ENCODE data around the gene GABRB1.

The GABRB1 gene

DNA sequence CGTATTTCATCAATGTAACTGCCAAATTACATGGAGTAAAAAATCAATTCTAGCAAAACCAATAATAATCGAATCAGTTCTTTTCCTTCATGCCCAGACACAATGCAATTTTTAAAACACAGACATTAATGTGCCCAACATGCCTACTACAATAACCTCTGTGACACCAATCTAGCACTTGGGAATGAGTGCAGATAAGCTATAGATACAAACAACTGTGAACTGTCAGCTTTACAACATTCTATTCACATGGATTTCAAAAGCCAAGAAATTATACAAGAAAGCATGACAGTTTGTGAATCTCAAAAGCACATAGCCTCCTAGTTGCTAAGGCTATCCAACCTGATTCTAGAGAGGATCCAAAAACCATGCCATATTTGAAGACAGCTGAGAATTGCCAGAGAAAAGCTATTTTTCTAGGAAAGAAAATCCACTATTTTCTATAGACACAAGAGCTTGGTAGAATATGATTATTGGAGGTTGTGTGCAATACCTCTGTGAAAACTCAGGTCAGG is 351.5 kb downstream of the GABRB1 start:
- Histone ChIP-seq H3K9me3 (no peaks in the 10 kb centered on the region), H3K27me3 (no peaks in the 10 kb centered on the region), H3K4me1 (no peaks in the 10 kb centered on the region), H3K36me3 (no peaks in the 10 kb centered on the region), H3K27ac (no peak overlapping the region), H3K4me3 (no peak overlapping the region)
- intact Hi-C loops (cut with DNase I; ENCODE audit: low total_unique reads) = loop anchor here (5.0 to 10.0 kb wide), 2 partner anchors 451 to 538 kb away; no protein-coding TSS in a partner anchor
- TF ChIP-seq, protein P1, sequence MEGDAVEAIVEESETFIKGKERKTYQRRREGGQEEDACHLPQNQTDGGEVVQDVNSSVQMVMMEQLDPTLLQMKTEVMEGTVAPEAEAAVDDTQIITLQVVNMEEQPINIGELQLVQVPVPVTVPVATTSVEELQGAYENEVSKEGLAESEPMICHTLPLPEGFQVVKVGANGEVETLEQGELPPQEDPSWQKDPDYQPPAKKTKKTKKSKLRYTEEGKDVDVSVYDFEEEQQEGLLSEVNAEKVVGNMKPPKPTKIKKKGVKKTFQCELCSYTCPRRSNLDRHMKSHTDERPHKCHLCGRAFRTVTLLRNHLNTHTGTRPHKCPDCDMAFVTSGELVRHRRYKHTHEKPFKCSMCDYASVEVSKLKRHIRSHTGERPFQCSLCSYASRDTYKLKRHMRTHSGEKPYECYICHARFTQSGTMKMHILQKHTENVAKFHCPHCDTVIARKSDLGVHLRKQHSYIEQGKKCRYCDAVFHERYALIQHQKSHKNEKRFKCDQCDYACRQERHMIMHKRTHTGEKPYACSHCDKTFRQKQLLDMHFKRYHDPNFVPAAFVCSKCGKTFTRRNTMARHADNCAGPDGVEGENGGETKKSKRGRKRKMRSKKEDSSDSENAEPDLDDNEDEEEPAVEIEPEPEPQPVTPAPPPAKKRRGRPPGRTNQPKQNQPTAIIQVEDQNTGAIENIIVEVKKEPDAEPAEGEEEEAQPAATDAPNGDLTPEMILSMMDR (IDR thresholded peaks at IDR 0.05) = no peak
- DNase-seq = no peak

DNA sequence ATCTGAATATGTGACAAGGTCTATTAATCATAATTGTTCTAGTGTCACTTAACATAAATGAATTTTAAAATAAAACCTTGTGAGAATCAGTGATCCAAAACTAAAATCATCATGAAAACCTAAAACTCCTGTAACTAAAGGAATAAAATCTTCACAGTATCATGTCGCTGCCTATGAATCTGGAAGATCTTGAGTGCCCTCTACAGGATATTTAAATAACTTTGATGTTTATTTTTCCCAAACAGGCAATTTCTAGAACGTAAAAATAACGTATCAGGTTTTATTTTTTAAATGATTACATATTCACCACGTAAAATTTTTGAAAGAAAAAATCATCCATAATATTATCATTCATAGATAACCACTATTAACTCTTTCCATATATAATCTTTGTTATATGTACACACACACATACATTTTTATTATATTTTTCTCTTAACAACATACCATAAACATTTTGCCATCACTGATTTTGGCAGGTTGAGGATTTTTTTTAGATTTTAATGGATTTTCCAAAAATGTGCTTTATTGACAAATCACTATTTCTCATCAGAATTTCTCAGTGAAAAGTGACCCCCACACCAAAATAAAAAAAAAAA is 352.6 kb downstream of the GABRB1 start:
- no peak for DNase-seq
- intact Hi-C loops (cut with DNase I; ENCODE audit: low total_unique reads) = loop anchor here (5.0 to 10.0 kb wide), 2 partner anchors 452 to 539 kb away; no protein-coding TSS in a partner anchor
- H3K36me3 ChIP-seq = no peaks in the 10 kb centered on the region
- H3K4me3 ChIP-seq = no peak overlapping the region
- TF ChIP-seq, protein P1 (IDR thresholded peaks at IDR 0.05) = peak; percentile 41 to 49
- H3K27ac ChIP-seq = no peak overlapping the region
- no peaks in the 10 kb centered on the region for H3K9me3 ChIP-seq
- H3K4me1 ChIP-seq = no peaks in the 10 kb centered on the region
- H3K27me3 ChIP-seq = no peaks in the 10 kb centered on the region

- H3K36me3 ChIP-seq = no peaks in the 10 kb centered on the region
- intact Hi-C loops (cut with DNase I; ENCODE audit: low total_unique reads) = loop anchor here (10.0 kb wide), 1 partner anchor 541 kb away; no protein-coding TSS in a partner anchor
- H3K4me3 ChIP-seq = no peak overlapping the region
- H3K27ac ChIP-seq = no peak overlapping the region
- no peaks in the 10 kb centered on the region for H3K9me3 ChIP-seq
- no peak for DNase-seq
- H3K4me1 ChIP-seq = no peaks in the 10 kb centered on the region
- no peaks in the 10 kb centered on the region for H3K27me3 ChIP-seq
- TF ChIP-seq, protein P1 (IDR thresholded peaks at IDR 0.05) = no peak
Observed at GRCh38 chr4:47386146-47386545, 354.8 kb downstream of the GABRB1 start.

DNA sequence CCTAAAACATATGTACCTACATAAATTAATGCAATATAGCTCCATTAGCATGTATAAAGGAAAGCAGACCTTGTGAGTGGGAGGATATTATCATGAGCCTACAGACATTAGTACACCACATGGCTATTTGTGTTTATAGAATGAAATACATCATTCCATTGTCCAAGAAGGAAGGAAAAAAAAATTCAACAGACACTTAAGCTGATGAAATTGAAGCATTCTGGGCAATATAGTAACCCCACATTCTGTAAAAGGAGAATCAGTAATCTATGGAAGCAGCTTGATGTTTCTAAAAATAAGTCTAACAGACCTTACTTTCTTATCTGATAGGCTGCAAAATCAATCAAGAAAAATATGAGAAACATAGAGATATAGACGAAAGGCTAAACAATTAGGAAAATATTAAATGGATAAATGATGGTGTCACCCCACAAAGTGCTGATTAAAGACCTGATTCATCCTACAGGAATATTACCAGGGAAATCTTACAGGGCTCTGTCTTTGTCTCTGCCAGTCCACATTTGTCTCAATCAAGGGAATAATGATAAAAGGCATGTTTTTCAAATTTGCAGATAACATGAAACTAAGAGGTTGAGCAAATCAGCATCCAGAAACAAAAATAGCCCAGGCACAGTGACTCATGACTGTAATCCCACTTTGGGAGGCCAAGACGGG is 355.3 kb downstream of the GABRB1 start:
- DNase-seq = no peak
- Histone ChIP-seq H3K9me3 (no peaks in the 10 kb centered on the region), H3K4me1 (no peaks in the 10 kb centered on the region), H3K4me3 (no peak overlapping the region), H3K36me3 (no peaks in the 10 kb centered on the region), H3K27me3 (no peaks in the 10 kb centered on the region), H3K27ac (no peak overlapping the region)
- intact Hi-C loops (cut with DNase I; ENCODE audit: low total_unique reads) = loop anchor here (10.0 kb wide), 1 partner anchor 542 kb away; no protein-coding TSS in a partner anchor
- TF ChIP-seq, protein P1 (IDR thresholded peaks at IDR 0.05) = no peak

DNA sequence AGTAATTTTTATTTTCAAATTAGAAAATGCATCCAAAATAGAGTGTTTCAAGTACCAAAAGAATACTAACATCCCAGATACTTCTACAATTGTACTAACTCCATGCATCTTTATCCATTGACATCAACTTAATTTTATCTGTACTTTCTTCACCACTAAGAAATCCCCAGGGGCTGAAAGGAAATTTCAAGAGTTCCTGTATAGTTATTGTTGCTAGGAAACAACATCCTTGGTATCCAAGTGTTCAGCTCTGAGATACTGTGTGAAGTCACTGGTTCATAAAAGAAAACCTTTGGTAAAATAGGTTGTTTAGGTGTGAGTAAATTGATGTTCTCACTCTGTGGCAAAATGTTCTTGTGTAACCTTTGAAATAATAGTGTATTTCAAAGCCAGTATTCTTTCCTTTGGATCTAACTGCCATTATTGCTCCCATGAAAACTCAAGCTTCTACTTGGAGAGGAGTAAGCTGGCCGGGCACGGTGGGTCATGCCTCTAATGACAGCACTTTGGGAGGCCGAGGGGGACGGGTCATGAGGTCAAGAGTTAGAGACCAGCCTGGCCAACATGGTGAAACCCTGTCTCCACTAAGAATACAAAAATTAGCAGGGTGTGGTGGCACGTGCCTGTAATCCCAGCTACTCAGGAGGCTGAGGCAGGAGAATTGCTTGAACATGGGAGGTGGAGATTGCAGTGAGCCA is 359.2 kb downstream of the GABRB1 start:
- H3K4me3 ChIP-seq = no peak overlapping the region
- TF ChIP-seq, protein P1 (IDR thresholded peaks at IDR 0.05) = no peak
- no peak for DNase-seq

More for the DNA sequence above, 359.2 kb downstream of the GABRB1 start:
- H3K9me3 ChIP-seq = no peaks in the 10 kb centered on the region
- H3K27me3 ChIP-seq = no peaks in the 10 kb centered on the region
- H3K36me3 ChIP-seq = no peaks in the 10 kb centered on the region
- no peaks in the 10 kb centered on the region for H3K4me1 ChIP-seq
- intact Hi-C loops (cut with DNase I; ENCODE audit: low total_unique reads) = no loop called here
- H3K27ac ChIP-seq = no peak overlapping the region

All from tibial artery (tissue), 4 donors.